DND-41 (cell line): ENCODE data around the gene NR4A2.

Experiments
- ATAC-seq: fragments of 200-7000 bp; cut with Tn5 transposase; 3 replicates; pipeline ENCODE4 v1.9.1; 2021; ENCODE audit warnings: low read depth; ENCODE audit not compliant: insufficient read depth
- DNase-seq: peaks from one replicate; pipeline ENCODE4 v3.0.0-alpha.2; 2020
- H2AFZ ChIP-seq: 2 replicates; pipeline ENCODE4 v1.6.0; 2012; ENCODE audit warnings: low read depth, low read length
- H3K27ac ChIP-seq: 2 replicates; pipeline ENCODE4 v1.5.1; 2012; ENCODE audit warnings: low read length, inconsistent platforms
- H3K27me3 ChIP-seq: fragments of 200-600 bp; sonication (generic); 2 replicates; pipeline ENCODE4 v1.6.0; 2012; ENCODE audit warnings: low read length, mild to moderate bottlenecking, inconsistent platforms; ENCODE audit not compliant: insufficient read depth, poor library complexity
- H3K36me3 ChIP-seq: 2 replicates; pipeline ENCODE4 v1.5.1; 2012; ENCODE audit warnings: low read length, inconsistent platforms; ENCODE audit not compliant: insufficient read depth
- H3K4me1 ChIP-seq: 2 replicates; pipeline ENCODE4 v1.5.1; 2012; ENCODE audit warnings: mild to moderate bottlenecking, low read length; ENCODE audit not compliant: insufficient read depth
- H3K4me2 ChIP-seq: 2 replicates; pipeline ENCODE4 v1.6.0; 2012; ENCODE audit warnings: mild to moderate bottlenecking, moderate library complexity, low read length, inconsistent platforms; ENCODE audit not compliant: insufficient read depth
- H3K4me3 ChIP-seq, 2 experiments: fragments of 200-600 bp in 1 of 2; shearing (Covaris generic) in 1 of 2; 2 replicates each; pipeline ENCODE4 v1.5.1; 2012 to 2016; ENCODE audit warnings: inconsistent platforms in 2 of 2, low read length in 2 of 2, mild to moderate bottlenecking in 2 of 2, low read depth in 1 of 2, moderate library complexity in 1 of 2
- H3K79me2 ChIP-seq: 2 replicates; pipeline ENCODE4 v1.6.0; 2012; ENCODE audit warnings: low read length, inconsistent platforms; ENCODE audit not compliant: insufficient read depth
- H3K9ac ChIP-seq: 2 replicates; pipeline ENCODE4 v1.6.0; 2012; ENCODE audit warnings: low read depth, mild to moderate bottlenecking, inconsistent platforms, low read length, moderate library complexity
- H3K9me3 ChIP-seq: 2 replicates; pipeline ENCODE4 v1.5.1; 2012; ENCODE audit warnings: low read length, moderate library complexity, mild to moderate bottlenecking, inconsistent platforms; ENCODE audit not compliant: insufficient read depth, severe bottlenecking
- H4K20me1 ChIP-seq: 2 replicates; pipeline ENCODE4 v1.6.0; 2012; ENCODE audit warnings: low read length; ENCODE audit not compliant: insufficient read depth
- CTCF ChIP-seq: IDR thresholded peaks from 2 replicates; pipeline ENCODE4 v1.5.1; 2012; ENCODE audit warnings: borderline replicate concordance, low read length, moderate library complexity, mild to moderate bottlenecking; ENCODE audit not compliant: poor library complexity, severe bottlenecking; ENCODE audit errors: extremely low read depth
- EZH2 ChIP-seq: IDR thresholded peaks from 3 replicates; pipeline ENCODE4 v1.6.1; 2012; ENCODE audit warnings: borderline replicate concordance, low read depth, mild to moderate bottlenecking, moderate library complexity, low read length, inconsistent platforms; ENCODE audit not compliant: severe bottlenecking

Gene NR4A2

GRCh38 chr2:156329927-156330726 lies 2.4 kb downstream of the NR4A2 start:
- no peaks in the 10 kb centered on the region for H3K79me2 ChIP-seq
- H3K4me3 ChIP-seq = no peak overlapping the region
- no peak overlapping the region for H3K27ac ChIP-seq
- no peak overlapping the region for H3K9ac ChIP-seq
- H3K27me3 ChIP-seq = peaks cover 8% of the 10 kb centered on the region
- H3K9me3 ChIP-seq = no peaks in the 10 kb centered on the region
- DNase-seq (no peak), ATAC-seq (no peak)
- TF ChIP-seq CTCF (no peak), EZH2 (no peak)
- no peaks in the 10 kb centered on the region for H4K20me1 ChIP-seq
- no peak overlapping the region for H3K4me2 ChIP-seq
- H2AFZ ChIP-seq = no peak overlapping the region
- H3K36me3 ChIP-seq = no peaks in the 10 kb centered on the region
- H3K4me1 ChIP-seq = peaks cover 30% of the 10 kb centered on the region

GRCh38 chr2:156329031-156329926 lies 3.2 kb downstream of the NR4A2 start:
- no peaks in the 10 kb centered on the region for H3K79me2 ChIP-seq
- H2AFZ ChIP-seq = no peak overlapping the region
- TF ChIP-seq EZH2 (no peak), CTCF (no peak)
- H3K4me3 ChIP-seq = no peak overlapping the region
- no peak for ATAC-seq
- H3K36me3 ChIP-seq = no peaks in the 10 kb centered on the region
- H3K27ac ChIP-seq = no peak overlapping the region
- no peak for DNase-seq
- H4K20me1 ChIP-seq = no peaks in the 10 kb centered on the region
- H3K4me1 ChIP-seq = peaks cover 25% of the 10 kb centered on the region
- H3K4me2 ChIP-seq = no peak overlapping the region
- no peak overlapping the region for H3K9ac ChIP-seq
- peaks cover 8% of the 10 kb centered on the region for H3K27me3 ChIP-seq
- no peaks in the 10 kb centered on the region for H3K9me3 ChIP-seq

GRCh38 chr2:156327835-156328695 lies 4.5 kb downstream of the NR4A2 start:
- Histone ChIP-seq H3K4me3 (no peak overlapping the region), H3K27ac (no peak overlapping the region), H3K4me2 (no peak overlapping the region), H3K9me3 (no peaks in the 10 kb centered on the region), H3K79me2 (no peaks in the 10 kb centered on the region), H3K4me1 (peaks cover 17% of the 10 kb centered on the region), H3K36me3 (no peaks in the 10 kb centered on the region), H3K9ac (no peak overlapping the region), H3K27me3 (peaks cover 8% of the 10 kb centered on the region), H4K20me1 (no peaks in the 10 kb centered on the region), H2AFZ (no peak overlapping the region)
- TF ChIP-seq EZH2 = no peak
- no peak for TF ChIP-seq CTCF
- ATAC-seq (no peak), DNase-seq (no peak)
